Putamen (tissue), 1 donor: Measurements from ENCODE around the gene PRELP.
A peak's percentile ranks its signal among the peaks of the same experiment; 100 is the strongest.

Experiments
- DNase-seq: peaks from one replicate; pipeline ENCODE4 v3.0.0-alpha.2; 2016; ENCODE audit warnings: low spot score

PRELP gene

DNA sequence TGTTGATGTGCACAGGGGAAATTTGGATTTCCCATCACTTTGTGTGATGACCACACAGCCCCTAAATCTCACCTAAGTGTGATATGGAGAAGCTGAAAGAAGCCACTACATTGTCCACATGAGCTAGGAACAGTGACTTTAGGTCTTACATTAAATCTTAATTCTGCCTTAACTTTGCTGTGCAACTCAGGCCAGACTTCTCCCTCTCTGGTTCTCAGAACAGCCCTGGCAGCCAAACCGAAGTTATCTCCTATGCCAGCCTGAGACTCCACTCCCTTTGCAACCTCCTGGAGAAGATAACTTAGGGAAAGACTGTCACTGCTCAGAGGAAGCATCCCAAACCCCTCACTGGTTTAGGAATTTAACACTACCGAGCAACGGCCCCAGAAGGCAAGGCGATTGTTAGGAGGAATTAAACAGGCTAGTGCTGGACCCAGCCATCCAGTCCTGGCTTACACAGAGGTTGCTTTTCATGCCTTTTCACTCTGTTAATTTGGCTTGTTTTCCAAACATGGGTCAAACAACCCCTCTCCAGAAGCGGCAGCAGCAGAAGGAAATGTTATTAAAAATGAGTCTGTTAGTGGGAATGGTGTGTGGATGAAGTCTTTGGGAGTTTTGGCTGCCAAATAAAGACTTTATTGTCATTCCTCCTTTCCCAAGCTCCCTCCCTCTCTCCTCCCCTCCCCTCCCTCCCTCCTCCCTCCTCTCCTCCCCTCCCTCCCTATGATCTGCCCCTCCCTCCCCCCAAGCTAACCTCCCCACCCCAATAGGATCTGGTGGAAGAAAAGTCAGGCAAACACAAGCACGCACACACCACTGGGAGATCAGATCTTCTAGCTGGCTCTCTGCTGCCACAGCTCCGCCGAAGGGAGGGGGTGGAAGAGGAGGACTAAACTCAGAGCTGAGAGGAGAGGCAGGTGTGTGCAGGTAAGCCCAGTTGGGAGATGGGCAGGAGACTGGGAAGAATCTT is at the start of gene PRELP:
Gene PRELP, plus strand, starts transcription at position 795 of the 970 bp plus-strand sequence. CDS start 7,379 bp downstream, outside the sequence.
- peak; percentile 71 for DNase-seq

DNA sequence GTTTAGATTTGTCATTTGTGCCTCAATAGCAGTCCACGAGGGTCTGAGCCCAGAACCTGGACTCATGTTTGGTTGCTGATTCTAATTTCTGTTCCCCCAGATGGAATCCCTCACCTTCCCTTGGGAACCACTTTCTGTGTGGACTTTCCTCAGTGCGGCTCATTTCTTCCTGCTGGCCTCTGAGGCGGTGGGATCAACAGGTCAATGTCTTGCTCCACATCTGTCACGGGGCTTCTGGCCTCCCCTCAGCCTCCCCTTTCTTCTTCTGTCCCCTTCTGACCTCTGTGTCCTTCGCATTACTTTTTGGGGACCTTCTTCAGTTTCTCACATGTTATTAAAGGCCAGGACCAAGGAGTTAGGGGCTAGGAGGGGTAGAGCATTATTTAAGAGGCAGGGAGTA is 49.2 kb upstream of the PRELP start:
- no peak for DNase-seq

DNA sequence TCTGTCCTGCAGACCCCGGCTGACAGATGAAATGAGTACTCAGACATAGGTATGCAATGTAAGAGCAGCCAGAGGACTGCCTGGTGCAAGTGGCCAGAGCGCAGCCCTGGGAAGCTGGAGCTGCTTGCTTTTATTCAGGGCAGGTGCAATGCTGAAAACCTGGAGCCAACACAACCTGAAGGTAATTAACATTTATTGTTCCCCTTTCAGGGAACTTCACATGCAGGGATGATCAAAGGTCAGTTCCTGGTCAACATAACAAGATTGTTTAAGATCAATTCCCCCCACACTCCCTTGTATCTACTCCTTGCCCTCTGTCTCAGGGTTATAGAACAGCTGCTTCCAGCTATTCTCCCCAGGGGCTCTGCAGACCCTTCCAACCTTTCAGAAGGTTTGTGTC is 48.7 kb upstream of the PRELP start:
- no peak for DNase-seq

DNA sequence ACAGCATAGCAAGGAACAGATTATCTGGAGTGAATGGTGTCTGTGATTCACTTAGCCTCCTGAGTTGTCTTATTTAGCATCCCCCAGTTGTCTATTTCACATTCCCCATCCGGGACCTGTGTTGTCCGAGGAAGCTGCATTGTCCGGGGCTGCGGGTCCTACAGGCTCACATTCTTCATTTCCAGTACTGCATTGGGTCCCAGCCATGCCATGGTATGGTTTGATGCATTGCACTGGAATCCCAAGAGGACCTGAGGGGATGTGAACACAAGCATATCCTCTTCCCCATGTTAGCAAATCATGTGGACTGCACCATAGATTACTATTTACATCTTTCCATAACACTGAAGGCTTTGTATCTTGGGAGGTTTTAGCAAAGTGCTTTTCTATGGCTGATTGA is 48.2 kb upstream of the PRELP start:
- DNase-seq = no peak

DNA sequence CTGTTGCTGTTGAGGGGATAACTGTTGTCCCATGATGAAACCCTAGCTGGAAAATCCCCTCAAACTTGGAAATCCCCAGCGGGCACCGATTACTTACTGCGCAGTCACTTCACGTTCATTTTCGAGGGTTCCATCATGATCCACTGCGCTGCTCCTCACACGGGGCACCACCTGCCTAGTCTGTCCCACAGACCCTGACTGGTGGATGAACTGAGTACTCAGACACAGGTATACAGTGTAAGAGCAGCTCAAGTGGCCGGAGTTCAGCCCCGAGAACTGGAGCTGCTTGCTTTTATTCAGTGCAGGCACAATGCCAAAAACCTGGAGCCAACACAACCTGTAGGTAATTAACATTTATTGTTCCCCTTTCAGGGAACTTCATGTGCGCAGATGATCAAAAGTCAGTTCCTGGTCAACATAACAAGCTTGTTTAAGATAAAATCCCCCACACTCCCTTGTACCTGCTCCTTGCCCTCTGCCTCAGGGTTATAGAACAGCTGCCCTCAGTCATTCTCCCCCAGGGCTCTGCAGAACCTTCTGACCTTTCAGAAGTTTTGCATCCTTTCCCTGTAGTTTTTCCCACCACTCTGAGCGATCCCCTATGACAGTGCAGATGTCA is 46.5 kb upstream of the PRELP start:
- no peak for DNase-seq

DNA sequence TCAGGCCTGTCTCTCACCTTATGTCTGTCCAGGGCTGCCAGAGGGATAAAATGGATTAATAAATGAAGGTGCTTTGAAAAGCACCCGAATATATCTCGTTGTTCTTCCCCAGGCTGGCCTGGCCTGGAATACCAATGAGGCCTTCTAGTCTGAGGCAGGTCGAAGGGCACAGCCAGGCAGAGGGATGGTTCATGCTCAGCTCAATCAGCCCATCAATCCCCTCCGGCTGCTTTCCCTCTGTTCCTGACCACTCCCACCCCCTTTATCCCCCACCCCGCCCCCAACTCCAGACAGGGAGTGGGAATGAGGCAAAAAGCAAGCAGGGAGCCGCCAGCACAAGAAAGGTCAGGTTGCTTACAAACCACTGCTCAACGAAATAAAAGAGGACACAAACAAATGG is 40.0 kb upstream of the PRELP start:
- DNase-seq = no peak

DNA sequence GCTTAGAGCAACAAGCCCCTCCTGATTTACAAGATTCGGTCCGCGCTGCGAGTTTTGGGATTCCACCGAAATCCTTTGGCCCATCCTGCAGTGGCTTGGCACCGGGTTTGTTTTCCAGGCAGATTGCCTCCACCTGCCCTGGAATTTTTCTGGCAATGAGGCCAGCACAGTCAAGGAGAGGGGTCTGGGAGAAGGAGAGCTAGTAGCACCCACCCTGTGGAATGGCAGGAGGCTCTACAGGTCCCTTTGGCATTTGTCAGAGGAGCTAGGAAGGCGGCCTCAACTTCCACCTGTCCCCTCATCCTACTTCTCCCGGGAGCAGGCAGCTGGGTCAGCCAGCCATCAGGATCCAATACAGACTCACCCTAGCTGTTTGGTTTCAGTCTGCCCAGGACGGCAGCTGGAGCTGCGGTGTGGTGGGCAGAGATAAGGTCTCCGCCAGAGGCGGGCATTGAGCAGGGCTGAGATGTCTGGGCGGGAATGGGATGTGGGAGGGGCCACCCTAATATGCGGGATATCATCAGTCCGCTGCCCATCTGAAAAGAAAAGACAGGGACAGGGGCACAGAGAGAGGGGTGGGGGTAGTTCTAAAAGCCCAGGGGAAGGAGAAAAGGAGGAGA is 37.8 kb upstream of the PRELP start:
- no peak for DNase-seq

DNA sequence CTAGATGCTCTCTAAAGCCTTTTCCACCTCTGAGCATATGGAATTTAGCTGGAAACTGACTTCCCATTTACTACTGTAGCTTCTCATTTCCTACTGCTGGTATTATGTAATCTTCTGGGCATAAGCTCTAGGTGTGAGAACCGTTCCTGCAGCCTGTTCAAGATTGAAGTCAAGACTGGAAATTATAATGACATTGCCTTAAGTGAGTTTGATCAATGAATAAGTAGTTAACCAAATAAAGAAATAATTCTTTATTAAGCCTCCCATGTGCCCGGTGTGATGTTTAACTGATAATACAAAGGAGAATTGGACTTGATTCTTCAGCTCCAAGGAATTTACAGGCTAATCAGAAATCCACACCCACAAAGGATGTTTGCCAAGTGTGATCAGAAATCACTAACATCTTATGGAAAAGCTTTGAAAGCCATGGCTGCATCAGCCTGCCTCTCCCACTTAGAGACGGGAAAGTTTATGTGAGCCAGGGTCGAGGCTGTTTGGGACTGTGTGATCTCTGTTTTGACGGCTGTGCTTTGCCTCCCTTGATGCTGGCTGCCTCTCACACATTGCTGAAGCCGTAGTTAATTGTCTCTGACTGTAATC is 36.4 kb upstream of the PRELP start:
- no peak for DNase-seq

DNA sequence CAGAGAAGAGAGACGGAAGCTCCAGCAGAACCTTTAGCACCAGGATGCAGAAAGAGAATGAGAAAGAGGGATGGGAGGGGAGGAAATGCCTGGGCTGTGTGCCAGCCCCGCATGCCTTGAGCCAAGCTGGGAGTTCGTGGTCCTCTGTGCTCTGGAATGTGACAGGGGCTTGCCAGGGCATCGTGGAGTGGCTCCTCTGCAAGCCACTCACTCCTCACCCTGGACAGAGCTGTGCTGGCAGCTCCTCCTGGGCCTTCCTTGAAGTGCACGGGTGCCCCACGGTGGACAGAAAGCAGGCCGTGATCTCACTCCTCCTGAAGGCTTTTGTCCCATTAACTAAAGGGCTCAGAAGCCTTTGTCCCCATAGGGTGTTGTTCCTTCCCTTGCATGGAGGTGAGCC is 34.8 kb upstream of the PRELP start:
- peak; percentile 65 for DNase-seq

DNA sequence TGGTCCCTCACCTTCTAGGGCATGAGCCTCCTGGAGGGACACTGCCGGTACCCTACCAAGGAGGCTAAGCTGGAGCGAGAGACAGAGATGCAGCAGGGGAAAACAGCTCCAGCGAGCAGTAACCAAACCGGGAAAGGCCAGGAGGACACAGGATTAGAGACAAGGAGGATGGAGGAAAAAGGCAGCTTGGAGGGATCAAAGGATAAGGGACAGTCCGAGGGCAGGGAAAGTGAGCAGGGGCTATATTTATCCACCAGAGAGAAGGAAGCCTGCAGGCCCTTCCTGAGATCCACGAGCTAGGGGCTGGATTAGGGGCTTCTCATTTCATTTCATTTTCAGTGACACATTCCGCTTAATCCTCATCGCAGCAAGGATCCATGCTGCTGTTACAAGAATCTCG is 33.8 kb upstream of the PRELP start:
- no peak for DNase-seq

DNA sequence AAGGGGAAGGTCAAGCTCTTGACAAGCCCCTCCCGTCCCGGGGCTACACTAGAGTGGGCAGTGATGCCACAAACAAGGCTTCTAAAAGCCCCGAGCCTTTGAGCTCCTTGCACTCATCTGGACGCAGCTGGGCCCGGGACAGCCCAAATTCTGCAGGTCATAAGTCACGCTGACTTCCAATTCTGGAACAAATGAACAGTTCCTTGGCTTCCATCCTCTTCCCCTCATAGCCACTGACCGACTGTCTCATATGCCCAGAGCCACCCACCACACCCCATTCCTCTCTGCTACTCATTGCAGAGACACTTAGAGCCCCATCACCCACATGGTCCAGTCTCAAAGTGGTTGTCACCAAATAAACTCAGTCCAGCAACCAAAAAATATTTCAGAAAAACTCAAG is 32.8 kb upstream of the PRELP start:
- DNase-seq = no peak

DNA sequence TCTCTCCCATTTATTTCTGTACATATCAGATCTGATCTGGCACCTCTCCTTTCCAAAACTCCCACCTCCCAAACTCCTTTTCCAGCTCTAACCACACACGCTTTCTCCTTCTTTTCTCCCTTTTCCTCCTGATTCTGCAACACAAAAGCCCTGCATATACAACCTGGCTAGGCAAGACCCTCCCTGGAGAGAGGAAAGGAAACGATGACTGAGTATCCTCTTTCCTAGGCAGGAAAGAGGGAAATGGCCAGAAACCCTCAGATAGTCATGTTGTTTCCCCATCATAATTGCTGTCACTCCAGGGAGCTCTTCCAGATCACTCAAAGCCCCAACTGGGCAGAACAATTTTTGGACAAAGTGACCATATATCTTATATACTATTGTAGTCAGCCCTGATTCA is 32.3 kb upstream of the PRELP start:
- no peak for DNase-seq

DNA sequence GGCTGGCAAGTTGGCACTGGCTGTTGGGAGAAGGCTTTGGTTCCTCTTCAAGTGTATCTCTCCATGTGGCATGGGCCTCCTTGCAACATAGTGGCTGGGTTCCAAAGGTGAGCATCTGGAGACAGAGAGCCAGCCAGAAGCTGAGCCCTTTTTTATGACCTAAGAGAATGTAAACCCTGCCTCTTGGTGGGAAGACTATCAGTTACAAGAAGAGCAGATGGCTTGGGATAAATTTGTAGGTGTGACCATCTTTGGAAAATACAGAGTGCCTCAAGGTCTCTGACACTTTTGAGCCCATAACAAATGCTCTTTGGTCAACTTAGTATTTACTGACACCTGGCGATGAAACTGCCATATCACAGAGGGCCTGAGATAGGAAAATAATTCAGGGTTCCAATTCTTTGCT is 31.4 kb upstream of the PRELP start:
- DNase-seq = no peak

DNA sequence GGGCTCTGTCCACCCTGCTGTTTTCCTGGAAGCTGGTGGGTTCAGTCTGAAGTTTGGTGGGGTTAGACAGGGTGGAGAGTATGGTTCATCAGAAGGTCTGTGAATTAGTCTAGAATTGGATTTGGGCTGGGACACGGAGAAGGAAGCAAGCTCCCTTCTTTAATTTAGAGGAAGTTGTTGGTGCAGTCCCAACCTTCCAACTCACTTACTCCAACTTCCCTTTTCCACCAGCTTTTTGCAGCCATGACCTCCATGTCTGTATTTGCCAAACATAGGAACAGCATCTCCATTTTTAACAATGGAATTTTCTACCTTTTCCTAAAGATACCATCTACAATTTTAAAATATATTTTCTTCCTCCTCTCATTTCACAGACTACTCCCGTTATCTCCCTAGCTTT is 28.5 kb upstream of the PRELP start:
- DNase-seq = no peak

DNA sequence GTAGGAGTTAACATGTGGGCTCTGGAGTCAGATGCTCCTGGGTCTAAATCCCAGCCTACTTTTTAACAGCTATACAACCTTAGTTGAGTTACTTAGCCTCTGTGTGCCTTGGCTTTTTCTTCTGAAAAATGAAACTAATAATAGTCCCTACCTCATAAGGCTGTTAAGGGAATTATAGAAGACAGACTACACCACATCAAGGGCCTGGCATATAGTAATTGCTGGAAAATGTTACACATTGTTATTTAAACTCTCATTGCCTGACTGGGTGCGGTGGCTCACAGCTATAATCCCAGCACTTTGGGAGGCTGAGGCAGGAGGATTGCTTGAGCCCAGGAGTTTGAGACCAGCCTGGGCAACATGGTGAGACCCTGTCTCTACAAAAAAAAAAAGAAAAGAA is 28.0 kb upstream of the PRELP start:
- DNase-seq = peak; percentile 38

DNA sequence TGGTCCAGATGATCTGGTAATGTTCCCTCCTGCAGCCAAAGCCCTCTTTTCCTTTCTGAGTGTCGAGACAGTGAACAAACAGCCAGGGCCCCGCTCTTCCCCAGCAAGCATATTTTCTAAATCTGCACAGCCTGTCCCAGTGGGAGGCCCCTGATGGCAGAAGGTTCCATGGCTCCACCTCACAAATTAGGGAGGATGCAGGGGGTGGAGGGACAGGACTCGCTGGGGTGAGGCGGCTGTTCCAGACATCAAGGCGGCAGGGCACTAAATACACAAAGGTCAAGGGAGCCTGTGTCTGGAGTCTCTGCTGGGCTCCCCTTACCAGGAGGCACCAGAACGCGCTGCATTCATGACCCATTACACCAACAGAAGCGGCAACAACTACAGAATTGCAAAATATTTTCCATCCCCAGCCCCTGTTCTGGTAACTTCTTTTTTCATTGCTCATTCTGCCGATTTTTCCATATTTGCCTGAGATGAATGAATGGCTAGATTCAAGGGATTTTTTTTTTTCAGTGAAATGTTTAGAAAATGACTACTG is 27.0 kb upstream of the PRELP start:
- DNase-seq = no peak

DNA sequence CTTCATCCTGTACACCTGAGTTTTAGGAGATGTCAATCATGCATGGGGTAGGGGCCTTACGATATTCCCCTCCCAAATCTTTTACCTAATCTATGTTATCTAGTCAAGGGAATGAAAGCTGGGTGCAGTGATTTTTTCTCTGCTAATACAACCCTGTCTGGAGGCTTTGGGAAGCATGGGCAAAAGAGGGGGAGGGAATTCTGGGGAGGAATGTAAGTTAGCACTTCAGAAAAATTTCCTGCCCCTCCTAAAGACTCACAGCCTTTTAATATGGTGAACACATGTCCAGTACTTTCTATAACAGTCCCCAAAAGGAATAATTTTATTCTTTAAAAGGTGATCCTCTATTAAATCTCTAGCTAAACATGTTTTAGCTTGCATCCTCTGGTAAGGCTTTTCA is 25.6 kb upstream of the PRELP start:
- DNase-seq = no peak

DNA sequence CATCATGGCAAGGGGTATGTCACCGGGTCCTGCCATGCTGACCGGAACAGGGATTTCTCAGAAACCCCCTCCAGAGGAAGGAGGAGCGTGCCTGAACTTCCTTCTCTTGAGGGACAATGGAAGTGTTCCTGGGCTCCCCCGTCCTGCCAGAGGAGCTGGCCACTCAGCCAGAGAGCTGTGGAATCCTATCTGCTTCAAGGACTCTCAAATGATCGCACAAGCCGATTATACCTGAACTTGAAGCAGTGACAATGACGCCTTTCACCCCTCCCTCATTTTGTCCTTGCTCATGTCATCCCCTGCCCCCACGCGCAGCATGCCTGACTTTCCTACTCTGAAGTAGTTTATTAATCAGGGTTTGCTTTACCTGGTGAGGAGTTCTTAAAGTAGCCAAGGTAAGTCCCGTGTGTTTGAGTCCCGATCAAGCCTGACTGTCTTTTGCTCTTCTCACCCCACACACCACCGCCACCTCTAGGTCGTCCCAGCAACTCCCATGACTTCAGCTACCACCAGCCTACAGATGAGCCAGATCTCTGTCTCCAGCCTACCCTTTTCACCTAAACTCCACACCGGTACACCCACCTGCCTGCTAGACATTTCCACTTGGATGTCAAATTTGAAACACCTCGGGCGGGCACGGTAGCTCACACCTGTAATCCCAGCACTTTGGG is 25.0 kb upstream of the PRELP start:
- no peak for DNase-seq

DNA sequence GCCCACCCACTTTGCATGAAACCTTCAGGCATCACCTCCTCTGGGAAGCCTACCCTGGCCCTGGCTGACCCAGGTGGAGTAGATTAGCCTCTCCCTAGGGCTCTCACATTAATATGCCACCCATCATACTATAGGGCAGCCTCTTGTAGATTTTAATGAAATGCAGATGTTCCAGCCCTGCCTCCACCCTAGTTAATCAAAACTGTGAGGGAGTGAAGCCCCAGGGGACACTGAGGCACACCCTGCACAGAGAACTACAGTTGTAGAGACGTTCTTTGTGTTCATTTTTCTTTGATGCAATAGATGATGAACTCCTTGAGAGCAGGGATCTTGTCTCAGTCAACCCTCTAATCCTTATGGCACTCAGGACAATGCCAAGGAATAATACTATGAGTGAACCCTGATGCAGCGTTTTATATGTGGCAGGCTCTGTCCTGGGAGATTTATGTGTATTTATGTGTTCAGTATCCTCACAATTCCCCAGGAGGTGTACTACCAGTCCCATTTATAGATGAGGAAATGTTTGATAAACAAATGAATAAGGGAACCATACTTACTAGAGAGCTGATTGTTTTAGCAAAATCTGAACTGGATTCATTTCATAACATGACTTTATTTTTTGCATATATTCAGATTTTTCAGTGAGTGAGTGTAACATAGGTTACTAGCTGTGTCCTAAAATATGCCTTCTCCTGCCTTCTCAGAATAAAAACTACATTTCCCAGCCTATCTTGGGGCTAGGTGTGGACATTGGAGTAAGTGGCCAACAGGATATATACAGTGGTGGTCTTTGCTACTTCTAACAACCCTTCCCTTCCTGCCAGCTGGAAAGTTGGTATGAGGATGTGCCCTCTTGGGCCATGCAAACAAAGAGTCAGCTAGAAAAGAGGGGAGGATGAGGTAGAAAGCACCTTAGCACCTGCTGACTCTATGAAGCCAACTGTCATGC is 23.5 kb upstream of the PRELP start:
- DNase-seq = no peak

DNA sequence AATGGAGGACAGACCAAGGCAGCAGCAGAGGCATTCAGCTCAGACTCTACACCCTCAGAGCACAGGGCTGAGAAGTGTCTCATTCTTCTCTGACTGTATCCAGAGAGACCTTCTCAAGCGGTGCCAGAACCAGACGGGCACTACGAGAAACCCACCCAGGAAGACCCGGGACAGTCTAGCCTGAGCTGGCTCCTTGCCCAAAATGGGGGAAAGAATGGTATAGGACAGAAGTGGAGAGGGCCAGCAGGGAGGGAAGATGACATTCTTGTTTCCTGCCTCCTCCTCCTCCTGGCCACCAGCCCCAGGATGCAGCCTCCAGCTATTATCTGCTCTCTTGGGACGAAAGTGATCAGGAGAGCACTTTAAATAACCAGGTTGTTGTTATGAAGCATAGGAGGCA is 22.6 kb upstream of the PRELP start:
- DNase-seq = no peak

DNA sequence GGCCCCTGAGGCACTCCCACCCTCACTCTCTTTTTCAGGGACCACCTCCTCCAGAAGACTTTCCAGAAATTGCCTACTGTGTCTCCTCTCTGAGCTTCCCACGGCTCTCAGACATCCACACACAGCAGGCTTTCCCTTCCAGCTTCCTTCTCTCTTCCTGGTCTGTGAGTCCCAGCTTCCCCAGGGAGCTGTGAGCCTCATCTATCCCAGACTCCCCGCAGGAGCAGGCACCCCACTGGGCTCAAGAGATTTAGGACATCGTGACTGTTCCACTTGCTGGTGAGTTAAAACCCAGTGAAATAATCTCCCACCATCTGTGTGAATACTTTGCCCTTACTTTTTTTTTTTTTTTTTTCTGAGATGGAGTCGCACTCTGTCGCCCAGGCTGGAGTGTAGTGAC is 22.0 kb upstream of the PRELP start:
- DNase-seq = no peak
